SKM-1 (cell line): ENCODE data around the gene KXD1.

Experiments
- DNase-seq: peaks from one replicate; lab custom pipeline; 2025; ENCODE audit not compliant: unreplicated experiment; lab: John Stamatoyannopoulos, UW

KXD1 gene

DNA sequence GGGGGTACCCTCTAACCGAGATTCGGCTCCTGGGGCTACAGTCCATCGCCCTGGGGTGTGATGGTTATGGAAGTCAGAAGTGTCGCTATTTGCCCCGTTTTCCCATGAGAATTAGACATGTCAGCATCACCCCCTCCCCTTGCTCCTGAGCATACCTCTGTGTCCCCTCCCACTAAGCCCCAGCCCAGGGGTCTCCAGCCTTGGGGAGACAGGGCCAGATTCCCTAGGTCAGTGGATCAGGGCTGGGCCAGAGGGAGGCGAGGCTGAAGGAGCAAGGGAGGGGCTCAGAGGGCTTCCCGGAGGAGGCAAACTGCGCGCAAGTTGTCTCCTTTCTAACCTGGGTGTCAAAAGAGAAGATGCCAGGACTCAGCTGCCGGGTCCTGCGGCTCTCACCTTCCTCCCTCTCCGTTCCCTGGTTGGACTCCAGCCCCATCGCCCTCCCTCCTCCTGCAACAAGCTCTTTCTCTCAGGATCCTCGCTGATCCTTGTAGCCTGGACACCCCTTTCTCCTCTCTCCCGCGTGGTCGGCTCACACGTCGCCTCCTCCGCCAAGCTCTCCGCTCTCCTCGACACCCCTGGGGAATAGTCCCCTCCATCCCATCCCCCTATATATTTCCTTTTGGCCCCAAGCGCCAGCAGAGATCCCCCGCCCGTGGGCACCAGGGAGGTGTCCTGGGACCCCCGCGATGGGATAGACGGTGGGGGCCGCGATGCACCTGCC lies 54.5 kb downstream of the KXD1 start:
- no peak for DNase-seq

DNA sequence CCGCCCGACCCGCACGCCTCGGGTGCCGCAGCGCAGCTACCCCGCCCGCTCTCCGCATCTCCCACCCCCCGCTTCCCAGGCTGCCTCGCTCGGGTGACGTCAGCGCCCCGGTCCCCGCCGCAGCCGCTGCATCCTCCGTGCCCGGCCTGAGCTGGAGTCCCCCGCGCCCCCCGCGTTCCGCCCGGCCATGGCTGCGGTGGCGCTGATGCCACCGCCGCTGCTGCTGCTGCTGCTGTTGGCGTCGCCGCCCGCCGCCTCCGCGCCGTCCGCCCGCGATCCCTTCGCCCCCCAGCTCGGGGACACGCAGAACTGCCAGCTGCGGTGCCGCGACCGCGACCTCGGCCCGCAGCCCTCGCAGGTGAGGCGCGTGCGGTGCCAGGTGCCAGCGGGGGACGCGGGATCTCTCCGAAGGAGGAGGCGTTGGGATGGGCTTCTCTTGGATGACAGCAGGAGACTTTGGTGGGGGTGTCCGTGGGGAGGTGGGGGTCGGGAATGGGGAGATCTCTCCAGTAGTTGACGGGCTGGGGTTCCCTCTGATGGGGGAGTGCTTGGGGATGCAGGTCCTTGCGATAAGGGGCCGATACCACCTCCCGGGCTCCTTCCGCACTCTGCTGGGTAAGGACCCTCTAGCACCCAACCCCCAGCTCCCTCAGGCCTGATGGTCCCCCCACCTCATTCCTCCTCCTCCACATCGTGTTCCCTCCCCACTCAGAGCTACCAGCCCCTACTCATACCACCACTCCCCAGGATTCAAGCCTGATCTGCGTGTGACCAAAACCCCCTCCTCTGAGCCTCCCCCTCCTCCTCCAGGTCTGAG lies 55.3 kb downstream of the KXD1 start, which contains the start of gene TMEM59L:
Gene TMEM59L, plus strand, starts transcription at position 99 of the 817 bp plus-strand sequence. Its CDS starts 89 bp downstream, at position 188.
- no peak for DNase-seq

DNA sequence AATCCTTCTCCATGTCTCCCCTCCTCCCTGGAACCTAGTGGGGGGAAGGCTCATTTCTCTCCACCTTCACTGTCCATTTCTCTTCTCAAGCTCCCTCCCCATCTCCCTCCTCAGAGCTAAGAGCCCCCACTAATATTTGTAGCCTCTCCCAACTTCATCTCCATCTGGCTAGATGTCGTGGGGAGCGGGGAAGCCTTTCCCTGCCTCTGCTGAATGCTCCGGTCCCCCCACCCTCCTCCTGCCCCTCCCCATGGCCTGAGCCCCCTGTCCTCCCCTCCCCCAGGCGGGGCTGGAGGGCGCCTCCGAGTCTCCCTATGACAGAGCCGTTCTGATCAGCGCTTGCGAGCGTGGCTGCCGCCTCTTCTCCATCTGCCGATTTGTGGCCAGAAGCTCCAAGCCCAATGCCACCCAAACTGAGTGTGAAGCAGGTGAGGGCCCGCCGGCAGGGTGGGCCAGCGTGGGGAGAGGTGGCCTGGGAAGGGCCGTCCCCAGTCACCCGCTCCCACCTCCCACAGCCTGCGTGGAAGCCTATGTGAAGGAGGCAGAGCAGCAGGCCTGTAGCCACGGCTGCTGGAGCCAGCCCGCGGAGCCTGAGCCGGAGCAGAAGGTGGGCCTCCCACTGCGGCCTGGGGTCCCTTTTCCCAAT lies 56.0 kb downstream of the KXD1 start:
- no peak for DNase-seq

DNA sequence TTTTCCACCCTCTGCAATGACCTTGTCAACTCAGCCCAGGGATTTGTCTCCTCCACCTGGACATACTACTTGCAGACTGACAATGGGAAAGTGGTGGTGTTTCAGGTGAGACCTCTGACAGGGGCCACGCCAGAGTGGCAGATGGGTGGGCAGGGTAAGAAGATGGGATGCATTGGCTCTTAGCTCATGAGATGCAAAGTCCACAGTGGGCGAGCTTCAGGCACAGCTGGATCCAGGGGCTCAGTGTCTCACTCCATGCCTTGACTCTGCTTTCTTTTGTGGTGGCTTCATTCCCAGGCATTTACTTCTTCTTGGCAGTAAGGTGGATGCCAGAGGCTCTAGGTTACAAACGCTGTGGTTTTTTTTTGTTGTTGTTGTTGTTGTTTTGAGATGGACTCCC lies 58.4 kb downstream of the KXD1 start:
- no peak for DNase-seq

DNA sequence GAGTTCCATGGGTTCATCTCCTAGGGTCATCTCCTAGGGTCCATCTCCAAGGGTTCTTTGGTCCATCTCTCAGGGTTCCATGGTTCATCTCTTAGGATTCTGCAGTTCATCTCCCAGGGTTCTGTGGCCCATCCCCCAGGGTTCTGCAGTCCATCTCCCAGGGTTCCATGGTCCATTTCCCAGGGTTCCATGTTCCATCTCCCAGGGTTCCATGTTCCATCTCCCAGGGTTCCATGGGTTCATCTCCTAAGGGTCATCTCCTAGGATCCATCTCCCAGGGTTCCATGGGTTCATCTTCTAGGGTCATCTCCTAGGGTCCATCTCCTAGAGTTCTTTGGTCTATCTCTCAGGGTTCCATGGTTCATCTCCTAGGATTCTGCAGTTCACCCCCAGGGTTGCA lies 59.9 kb downstream of the KXD1 start:
- no peak for DNase-seq

DNA sequence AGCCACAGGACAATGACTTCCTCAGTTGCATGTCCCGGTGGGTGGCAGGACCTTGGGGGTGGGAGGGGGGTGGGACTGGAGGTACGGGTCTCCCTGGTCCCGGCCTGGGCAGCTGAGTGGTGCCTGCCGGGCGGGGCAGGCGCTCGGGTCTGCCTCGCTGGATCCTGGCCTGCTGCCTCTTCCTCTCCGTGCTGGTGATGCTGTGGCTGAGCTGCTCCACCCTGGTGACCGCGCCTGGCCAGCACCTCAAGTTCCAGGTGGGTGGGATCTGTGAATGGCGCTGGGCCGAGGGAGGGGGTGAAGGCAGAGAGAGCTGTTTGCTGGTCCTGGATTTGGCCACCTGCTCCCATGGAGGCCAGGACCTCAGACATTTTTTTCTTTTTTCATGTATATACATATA lies 60.6 kb downstream of the KXD1 start:
- no peak for DNase-seq
